ENCODE results near the gene ERAP2.

DNA sequence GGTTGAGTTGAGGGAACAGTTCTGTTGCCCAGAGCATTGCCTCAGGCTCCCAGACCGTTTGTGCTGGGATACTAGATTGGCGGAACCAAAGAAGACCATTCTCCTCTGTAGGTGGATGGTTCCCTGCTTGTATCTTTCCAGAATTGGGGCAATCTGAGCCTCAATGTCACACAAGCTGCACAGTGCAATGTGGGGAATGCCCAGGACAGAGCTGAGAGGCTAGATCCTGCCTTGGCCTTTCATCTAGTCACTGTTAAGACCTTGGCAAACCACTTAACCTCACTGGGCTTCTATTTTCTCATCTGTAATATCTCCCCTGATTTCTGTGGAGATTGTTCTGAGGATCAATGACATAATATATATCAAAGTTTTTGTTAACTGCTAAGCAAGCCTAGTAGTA lies 16.9 kb upstream of the ERAP2 start:
- TF ChIP-seq, protein P1, sequence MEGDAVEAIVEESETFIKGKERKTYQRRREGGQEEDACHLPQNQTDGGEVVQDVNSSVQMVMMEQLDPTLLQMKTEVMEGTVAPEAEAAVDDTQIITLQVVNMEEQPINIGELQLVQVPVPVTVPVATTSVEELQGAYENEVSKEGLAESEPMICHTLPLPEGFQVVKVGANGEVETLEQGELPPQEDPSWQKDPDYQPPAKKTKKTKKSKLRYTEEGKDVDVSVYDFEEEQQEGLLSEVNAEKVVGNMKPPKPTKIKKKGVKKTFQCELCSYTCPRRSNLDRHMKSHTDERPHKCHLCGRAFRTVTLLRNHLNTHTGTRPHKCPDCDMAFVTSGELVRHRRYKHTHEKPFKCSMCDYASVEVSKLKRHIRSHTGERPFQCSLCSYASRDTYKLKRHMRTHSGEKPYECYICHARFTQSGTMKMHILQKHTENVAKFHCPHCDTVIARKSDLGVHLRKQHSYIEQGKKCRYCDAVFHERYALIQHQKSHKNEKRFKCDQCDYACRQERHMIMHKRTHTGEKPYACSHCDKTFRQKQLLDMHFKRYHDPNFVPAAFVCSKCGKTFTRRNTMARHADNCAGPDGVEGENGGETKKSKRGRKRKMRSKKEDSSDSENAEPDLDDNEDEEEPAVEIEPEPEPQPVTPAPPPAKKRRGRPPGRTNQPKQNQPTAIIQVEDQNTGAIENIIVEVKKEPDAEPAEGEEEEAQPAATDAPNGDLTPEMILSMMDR (IDR thresholded peaks at IDR 0.05), result no peak
- no peak for TF ChIP-seq POLR2A (IDR thresholded peaks at IDR 0.05)
